GM10266 (cell line): ENCODE data around the gene YPEL5.
"Not testable (repeated sequence)": the region's sequence is repeated elsewhere in the genome, so short reads cannot be mapped to it uniquely, and the experiment has no call there.

Source experiments
- DNase-seq: peaks from one replicate; pipeline ENCODE4 v3.0.0; 2012; ENCODE audit errors: extremely low spot score
- TF ChIP-seq, protein P1 (sequence below): IDR thresholded peaks from 2 replicates; pipeline ENCODE4 v1.5.1; 2012; ENCODE audit warnings: mild to moderate bottlenecking, low read depth; ENCODE audit not compliant: control insufficient read depth, insufficient read depth; ENCODE audit errors: missing control alignments

YPEL5 gene

DNA sequence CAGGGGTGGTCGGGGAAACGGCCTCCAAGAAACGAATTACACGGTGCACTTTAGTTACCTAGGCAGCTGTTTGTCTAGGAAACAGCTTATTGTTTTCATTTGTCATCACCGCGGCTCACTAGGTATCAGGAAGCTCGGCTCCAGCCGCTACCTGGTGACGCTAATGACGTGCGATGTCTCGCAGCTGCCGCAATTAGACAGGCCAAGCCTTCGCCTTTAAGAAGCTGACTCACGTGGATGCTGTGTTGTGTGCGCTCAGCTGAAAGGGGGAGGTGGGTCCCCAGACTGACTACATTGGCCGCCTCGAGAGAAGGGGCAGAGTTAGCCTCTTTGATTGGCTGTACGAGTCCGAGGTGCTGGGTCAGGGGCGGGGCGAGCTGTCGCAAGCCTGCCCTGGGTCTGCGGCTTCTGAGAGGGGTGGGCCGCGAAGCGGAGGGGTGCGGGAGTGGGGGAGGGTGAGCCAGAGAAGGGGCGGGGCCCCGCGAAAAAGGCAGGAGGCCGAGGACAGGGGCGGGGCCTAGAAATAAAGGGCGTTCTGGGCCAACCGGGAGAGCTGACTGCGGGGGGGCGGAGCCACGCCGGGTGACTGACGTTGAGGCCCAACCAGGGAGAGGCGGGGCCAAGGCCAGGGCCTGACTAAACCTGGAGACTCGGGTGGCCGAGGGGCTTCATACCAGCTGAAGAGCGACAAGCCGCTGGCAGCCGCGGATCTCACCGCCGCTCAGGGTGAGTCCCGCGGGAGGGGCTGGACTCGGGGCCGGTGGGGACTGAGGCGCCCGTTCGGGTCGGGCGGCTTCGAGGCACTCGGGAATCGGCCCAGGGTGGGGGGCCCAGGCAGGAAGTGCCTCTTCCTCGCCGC is at the start of gene YPEL5:
YPEL5 (plus strand) TSS at position 671 of the 859 bp plus-strand sequence. CDS start 9,645 bp downstream, outside the sequence.
- peak; percentile 99 for DNase-seq
- TF ChIP-seq, protein P1, sequence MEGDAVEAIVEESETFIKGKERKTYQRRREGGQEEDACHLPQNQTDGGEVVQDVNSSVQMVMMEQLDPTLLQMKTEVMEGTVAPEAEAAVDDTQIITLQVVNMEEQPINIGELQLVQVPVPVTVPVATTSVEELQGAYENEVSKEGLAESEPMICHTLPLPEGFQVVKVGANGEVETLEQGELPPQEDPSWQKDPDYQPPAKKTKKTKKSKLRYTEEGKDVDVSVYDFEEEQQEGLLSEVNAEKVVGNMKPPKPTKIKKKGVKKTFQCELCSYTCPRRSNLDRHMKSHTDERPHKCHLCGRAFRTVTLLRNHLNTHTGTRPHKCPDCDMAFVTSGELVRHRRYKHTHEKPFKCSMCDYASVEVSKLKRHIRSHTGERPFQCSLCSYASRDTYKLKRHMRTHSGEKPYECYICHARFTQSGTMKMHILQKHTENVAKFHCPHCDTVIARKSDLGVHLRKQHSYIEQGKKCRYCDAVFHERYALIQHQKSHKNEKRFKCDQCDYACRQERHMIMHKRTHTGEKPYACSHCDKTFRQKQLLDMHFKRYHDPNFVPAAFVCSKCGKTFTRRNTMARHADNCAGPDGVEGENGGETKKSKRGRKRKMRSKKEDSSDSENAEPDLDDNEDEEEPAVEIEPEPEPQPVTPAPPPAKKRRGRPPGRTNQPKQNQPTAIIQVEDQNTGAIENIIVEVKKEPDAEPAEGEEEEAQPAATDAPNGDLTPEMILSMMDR, result no peak

DNA sequence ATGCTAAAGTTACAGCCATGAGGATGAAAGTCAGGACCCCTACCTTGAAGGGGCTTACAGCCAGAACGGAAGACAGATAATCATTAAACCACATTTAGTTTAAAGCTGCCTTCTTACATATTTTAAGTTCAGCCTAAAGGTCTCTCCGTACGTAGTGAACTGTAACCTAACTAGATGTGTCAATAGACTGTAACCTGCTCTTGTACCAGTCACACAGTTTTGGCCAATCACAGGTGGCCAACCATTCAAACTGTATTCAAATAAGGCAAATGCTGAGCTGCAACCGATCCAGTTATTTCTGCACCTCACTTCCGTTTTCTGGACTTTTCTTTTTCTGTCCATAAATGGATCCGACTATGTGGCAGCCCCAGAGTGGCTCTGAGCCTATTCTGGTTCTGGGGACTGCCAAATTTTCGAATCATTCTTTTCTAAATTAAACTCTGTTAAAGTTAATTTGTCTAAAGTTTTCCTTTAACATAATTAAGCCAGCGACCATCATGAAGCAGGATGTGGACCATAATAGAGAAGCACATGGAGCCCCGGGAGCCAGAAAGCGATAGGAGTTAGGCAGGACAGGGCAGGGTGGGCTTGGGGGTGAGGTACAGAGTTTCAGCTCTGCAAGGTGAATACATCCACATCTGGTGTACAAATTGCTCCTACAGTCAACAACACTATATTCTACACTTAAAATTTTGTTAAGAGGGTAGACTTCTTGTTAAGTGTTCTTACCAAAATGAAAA is 48.4 kb upstream of the YPEL5 start:
- DNase-seq, result no peak
- TF ChIP-seq, protein P1, result no peak

DNA sequence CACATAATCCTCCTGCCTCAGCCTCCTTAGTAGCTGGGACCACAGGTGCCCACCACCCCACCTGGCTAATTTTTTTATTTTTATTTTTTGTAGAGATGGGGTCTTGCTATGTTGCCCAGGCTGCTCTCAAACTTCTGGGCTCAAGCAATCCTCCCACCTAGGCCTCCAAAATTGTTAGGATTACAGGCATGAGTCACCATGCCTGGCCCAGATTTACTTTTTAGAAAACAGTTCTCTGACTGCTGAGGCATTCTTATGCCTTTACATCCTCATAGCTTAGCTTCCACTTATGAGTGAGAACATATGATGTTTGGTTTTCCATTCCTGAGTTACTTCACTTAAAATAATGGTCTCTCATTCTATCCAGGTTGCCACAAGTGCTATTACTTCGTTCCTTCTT is 47.4 kb upstream of the YPEL5 start:
- DNase-seq, result not testable (repeated sequence)

DNA sequence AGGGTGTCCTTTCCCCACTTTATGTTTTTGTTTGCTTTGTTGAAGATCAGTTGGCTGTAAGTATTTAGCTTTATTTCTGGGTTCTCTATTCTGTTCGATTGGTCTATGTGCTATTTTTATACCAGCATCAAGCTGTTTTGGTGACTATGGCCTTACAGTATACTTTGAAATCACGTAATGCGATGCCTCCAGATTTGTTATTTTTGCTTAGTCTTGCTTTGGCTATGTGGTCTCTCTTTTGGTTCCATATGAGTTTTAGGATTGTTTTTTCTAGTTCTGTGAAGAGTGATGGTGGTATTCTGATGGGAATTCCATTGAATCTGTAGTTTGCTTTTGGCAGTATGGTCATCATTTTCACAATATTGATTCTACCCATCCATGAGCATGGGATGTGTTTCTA is 46.1 kb upstream of the YPEL5 start:
- DNase-seq, result not testable (repeated sequence)

DNA sequence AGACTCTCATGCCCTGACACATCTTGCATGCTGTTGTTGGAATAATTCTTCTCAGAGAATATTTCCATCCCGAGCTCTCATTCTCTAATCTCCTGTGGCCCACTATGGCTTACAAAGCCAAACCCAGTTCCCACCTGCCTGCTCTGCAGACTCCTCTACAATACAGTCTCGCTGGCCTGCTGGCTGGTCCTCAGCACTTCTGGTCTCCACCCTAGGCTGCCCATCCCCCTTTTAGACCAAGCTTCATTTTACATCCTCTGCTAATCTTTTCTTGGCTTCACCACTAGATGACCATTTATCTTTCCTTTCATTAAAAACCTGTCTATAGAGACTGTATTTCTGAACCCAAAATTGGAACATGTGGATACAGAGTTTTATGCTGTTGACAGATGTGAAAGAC is 42.5 kb upstream of the YPEL5 start:
- TF ChIP-seq, protein P1, result no peak
- DNase-seq, result no peak

DNA sequence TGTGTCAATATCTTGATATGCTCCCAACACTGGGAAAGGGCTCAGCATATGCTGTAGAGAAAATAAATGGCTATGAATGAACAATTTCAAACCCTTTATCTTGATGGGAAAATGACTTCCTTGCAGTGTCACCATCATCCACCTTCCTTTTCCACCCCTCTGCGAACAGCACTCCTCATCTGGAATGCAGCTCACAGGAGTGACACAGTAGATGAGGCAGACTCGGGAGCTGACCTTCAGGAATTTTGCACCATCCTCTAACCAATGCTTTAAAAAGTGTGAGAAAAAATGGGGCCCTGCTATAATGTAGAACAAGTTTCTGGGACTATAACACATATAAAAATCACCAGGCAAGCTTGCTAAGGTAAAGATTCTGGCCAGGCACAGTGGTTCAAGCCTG is 41.3 kb upstream of the YPEL5 start:
- TF ChIP-seq, protein P1, result no peak

DNA sequence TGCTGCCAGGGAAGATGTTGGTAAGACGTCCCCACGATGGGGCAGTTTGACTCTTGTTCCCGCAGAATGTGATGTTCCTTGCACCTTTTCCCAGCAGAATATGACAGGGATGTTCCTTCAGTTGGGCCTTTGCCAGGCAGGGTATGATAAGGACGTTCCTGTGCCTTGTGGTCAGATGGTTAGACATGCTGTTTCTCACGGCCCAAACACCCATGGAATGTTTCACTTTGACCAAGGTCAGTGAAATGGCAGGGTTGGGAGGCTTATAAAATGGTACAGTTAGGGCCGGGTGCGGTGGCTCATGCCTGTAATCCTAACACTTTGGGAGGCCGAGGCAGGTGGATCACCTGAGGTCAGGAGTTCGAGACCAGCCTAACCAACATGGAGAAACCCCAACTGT is 40.3 kb upstream of the YPEL5 start:
- TF ChIP-seq, protein P1, result no peak
- no peak for DNase-seq

More for the DNA sequence above, 41.3 kb upstream of the YPEL5 start:
- DNase-seq, result no peak

DNA sequence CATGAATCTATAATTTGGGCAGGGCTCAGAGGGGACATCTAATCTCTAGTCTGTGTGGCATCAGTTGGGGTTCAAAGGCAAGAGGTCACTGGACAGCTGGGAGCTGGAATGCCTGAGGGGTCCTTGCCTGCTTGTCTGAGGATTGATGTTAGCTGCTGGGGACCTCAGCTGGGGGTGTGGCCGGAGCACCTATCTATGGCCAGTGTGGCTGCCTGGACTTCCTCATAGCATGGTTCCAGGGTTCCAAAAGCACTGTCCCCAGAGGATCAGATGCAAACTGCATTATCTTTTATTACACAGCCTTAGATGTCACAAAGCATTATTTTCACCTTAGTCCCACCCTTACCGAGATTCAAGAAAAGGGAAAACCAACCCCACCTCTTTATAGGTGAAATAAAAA is 38.6 kb upstream of the YPEL5 start:
- TF ChIP-seq, protein P1, result no peak
- no peak for DNase-seq
